NT2/D1 (cell line): ENCODE data around the gene PTPN14.

Experiments
- SUZ12 ChIP-seq: IDR thresholded peaks from 2 replicates; pipeline ENCODE4 v1.6.1; 2011; ENCODE audit not compliant: insufficient read length, insufficient read depth; ENCODE audit errors: extremely low read depth
- YY1 ChIP-seq: IDR thresholded peaks from 2 replicates; pipeline ENCODE4 v1.6.1; 2011; ENCODE audit not compliant: insufficient read length, insufficient read depth
- ZNF274 ChIP-seq: IDR thresholded peaks from 2 replicates; pipeline ENCODE4 v1.6.1; 2011; ENCODE audit warnings: mild to moderate bottlenecking, low read depth, low read length

DNA sequence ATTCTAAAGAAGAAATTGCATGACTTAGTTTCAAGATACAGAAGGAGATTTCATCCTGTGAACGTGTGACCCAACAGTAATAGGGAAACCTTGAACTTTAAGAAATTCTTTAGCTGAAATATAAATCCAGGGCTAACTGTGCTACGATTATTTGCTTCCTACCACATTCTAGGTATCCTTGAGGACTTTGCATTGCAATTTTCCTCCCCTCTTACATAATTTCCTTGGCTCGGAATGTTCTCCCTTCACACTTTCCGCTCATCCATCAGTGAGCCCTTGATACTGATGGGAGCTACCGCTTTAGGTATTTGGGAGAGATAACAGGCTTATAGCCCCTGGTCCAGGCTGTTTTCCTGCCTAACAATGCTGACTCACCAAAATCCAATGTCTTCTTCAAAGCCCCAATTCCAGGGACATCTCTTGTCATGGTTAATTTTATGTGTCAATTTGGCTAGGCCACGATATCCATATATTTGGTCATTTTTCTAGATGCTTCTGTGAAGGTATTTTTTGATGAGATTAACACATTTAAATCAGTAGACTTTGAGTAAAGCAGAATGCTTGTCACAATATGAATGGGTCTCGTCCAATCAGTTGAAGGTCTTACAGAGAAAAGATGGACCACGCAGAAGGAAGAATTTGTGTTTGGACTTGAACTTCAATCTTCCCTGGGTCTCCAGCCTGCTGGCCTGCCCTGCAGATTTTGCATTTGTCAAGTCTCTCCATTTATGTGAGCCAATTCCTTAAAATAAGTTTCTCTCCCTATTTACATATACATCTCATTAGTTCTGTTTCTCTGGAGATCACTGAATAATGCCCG is 121.2 kb downstream of the PTPN14 start:
- TF ChIP-seq ZNF274 = no peak
- no peak for TF ChIP-seq YY1
- TF ChIP-seq SUZ12 = no peak
